GM19438 (cell line): Measurements from ENCODE around the gene RNASE11.
"Not testable (repeated sequence)": the region's sequence is repeated elsewhere in the genome, so short reads cannot be mapped to it uniquely, and the experiment has no call there.

Experiments used
- ATAC-seq: cut with Tn5 transposase; IDR thresholded peaks from one replicate; pipeline ENCODE4 v1.9.1; 2021; ENCODE audit warnings: low read depth; ENCODE audit not compliant: unreplicated experiment

RNASE11 gene

DNA sequence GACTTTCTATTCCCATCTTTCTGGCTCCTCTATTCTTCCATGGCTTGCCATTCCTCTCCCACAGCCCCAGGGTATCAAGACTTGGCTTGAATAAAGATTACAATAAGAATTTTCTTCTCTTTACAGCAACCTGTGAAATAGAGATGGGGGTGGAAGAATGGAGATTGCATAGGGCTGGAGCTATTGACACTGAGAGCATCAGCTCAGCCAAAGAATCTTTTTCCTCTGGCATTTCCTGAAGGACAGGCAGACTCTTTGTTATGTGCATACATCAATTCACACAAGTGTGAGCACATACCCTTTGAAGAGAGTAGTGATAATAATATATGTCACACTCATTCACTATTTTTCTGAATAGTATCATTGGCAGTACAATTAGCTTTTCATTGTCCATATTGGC is 4.7 kb downstream of the RNASE11 start:
- ATAC-seq, result no peak

DNA sequence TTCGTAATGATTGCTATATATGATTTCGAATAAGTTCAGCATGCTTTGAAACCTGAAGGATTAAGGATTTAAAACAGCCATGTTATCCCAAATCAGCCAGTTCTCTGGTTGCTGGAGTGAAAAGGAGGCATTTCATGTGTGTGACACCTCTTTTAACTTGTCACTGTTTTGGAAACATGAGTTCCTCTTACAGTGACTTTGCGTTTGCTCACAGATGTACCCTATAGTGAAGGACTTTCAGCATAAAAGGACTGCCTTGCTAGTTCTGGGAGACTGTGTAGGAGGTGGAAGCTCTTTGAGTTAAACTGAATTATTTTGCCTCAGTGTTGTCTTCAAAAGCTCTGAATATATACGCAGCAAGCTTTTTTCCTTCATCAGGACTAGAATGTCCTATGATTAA is 7.6 kb downstream of the RNASE11 start:
- no peak for ATAC-seq

DNA sequence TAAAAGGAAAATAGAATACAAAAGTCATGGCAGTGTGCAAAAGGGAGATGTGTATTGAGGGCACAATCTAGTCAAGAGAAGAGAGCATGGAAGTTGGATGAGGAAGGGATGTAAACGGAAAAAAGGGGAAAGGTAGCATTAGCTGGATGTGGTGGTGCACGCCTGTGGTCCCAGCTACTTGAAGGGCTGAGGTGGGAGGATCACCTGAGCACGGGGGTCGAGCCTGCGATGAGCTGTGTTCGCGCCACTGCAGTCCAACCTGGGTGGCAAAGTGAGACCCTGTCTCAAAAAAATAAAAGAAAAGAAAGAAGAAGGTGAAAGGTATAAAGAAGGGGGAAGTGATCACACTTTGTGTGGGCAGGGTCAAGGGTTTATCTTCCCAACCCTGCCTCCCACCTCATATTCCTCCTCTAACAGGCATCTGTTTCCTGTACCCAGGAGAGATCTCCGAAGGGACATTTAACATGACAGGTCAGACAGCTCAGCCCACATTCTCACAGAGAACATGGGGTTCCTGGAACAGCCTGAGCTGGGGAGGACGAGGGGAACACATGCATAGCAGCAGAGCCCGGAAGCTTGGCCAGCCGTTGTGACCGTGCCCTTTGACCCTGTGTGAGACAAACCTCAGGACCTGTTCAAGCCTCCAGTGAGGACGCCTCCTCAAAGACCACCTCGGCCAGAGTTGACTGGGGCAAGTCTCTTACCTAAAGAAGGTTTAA is 8.9 kb downstream of the RNASE11 start:
- ATAC-seq, result no peak

DNA sequence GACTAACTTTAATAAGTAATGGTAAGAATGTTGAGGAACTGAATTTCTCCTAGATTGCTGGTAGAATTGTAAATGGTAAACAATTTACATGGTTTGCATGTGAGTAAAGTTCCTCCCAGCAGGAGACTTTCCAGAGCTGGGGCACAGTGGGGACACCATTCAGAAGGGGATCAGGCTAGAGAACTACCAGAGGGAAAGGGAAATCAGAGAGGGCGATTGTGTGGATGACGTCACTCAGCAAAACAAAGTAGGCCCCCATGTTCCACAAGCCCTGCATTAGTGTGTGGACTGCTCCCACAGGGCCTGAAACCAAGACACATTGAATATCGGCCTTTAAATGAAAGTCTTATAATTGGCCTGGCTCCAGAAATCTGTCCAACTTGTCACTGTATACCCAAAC is 9.5 kb downstream of the RNASE11 start:
- ATAC-seq, result no peak

DNA sequence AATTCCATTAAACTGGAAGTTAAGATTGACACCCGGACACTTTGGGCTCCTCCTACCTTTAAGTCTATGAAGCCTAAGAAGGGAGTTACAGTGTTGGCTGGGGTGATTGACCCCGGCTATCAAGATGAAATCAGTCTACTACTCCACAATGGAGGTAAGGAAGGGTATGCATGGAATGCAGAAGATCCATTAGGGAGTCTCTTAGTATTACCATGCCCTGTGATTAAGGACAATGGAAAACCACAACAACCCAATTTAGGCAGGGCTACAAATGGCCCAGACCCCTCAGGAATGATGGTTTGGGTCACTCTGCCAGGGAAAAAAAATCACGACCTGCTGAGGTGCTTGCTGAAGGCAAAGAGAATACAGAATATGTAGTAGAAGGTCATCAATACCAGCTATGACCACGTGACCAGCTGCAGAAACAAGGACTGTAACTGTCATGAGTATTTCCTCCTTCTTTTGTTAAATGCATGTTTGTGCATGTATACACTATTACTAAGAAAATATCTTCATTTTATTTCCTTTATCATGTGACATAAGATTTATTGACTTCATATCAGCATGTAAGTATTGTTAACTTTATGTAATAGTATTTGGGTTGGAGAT is 15.3 kb downstream of the RNASE11 start:
- ATAC-seq, result not testable (repeated sequence)

DNA sequence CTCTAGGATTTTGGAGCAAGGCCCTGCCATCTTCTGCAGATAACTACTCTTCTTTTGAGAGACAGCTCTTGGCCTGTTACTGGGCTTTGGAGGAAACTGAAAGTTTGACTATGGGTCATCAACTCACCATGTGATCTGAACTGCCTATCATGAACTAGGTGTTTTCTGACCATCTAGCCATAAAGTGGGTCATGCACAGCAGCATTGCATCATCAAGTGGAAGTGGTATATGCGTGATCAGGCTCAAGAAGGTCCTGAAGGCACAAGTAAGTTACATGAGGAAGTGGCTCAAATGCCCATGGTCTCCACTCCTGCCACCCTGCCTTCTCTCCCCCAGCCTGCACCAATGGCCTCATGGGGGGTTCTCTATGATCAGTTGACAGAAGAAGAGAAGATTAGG is 17.1 kb downstream of the RNASE11 start:
- not testable (repeated sequence) for ATAC-seq

DNA sequence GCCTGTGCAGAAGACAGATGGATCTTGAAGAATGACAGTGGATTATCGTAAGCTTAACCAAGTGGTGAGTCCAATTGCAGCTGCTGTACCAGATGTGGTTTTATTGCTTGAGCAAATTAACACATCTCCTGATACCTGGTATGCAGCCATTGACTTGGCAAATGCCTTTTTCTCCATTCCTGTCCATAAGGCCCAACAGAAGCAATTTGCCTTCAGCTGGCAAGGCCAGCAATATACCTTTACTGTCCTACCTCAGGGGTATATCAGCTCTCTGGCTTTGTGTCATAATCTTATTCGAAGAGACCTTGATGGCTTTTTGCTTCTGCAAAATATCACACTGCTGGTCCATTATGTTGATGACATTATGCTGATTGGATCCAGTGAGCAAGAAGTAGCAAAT is 17.9 kb downstream of the RNASE11 start:
- ATAC-seq, result not testable (repeated sequence)

DNA sequence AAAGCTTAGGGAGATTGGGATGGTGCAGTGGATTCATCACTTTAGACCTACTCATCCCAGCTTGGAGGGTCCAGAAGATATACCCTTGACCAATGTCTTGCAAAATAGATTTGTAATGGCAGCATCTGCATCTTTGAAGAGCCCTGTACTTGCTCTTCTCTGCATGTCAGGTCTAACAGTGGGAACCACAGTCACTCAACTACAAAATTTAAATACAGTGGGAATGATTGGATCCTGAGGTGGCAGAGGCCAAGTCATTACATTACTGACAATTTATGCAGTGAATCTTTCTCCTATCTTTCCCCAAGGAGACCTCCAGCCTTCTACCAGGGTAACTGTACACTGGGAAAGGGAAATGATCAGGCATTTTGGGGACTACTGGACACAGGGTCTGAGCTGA is 18.7 kb downstream of the RNASE11 start:
- ATAC-seq, result no peak

DNA sequence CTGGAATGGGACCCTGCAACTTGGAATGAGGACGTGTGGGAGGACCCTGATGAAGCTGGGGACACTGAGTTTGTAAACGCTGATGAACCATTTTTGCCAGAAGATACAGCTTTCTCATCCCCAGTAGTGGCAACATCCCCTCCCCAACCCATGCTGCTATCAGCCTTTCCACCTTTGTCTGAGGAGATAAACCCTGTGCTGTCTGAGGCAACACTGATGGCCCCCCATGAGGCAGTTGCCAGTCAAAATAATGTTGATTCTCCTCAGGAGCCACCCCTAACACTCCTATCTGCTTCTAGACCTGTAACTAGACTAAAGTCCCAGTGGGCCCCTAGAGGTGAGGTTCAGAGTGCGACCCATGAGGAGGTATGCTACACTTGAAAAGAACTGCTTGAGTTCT is 19.4 kb downstream of the RNASE11 start:
- no peak for ATAC-seq

DNA sequence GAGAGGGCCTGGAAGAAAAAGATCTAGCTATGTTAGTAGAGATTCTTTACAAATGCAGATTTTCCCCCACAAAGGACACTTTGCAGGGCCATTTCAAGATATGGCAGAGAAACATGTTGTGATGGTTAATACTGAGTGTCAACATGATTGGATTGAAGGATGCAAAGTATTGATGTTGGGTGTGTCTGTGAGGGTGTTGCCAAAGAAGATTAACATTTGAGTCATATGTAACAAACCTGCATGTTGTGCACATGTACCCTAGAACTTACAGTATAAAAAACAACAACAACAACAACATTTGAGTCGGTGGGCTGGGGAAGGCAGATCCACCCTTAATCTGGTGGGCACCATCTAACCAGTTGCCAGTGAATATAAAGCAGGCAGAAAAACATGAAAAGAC is 20.6 kb downstream of the RNASE11 start:
- ATAC-seq, result not testable (repeated sequence)

DNA sequence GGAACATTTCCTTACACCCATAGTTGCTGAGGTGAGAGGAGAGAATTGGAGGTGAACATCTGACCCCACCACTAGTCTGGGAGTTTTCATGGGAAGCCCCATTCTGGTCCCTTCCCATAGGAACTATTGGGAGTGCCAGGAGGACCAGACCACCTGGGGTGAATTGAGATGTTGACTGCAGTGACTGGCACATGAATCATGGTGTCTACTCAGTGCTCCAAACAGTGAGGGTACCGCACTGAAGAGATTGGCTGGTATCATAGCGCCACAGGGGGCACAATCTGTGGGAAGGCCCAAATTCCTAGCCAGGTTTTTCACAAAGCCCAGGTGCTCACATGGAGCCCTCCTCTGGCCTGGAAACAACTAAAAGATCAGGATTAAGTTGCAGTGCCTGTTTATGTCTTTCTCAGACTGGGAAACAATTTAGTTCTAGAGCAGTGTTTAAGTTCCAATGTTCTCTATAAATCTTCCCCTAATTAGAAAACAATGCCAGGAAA is 23.3 kb downstream of the RNASE11 start:
- ATAC-seq, result no peak

DNA sequence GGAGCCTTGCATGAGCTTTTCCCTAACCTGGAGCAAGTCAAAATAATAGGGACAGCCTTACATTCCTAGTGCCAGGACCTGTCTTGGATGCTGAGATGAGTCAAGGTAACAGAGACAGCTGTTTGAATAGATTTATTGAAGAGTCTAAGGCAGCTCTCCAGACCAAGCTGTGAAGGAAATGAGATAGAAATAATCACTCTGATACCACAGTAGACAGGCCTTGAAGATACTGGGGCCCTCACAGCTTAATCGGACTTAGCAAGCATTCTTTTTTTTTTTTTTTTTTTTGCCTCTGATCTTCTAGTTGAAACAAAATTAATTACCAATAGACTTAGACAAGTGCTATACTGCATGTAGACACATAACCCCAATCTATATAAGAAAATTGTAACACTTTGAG is 23.8 kb downstream of the RNASE11 start:
- no peak for ATAC-seq

DNA sequence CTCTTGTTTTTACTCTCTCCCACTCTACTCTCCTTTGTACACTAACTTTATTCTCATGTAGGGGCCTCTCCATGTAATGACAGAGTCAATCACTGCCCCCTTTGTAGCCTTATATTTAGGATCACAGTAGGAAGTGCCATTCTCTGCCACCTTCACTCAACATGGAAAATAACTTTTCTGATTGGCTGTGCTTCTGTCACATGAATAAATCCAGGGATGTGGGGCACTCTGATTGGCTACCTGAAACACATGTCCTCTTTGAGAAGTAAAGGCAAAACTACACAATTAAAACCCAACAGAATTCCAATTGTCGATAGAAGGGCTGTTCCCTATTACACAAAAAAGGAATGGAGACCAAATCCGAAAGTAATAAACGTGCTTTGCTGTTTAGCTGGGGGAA is 26.8 kb downstream of the RNASE11 start, which contains the start of gene RNASE9:
TSS of gene RNASE9 (minus strand) at position 87 of the 400 bp plus-strand sequence.
- ATAC-seq, result no peak

DNA sequence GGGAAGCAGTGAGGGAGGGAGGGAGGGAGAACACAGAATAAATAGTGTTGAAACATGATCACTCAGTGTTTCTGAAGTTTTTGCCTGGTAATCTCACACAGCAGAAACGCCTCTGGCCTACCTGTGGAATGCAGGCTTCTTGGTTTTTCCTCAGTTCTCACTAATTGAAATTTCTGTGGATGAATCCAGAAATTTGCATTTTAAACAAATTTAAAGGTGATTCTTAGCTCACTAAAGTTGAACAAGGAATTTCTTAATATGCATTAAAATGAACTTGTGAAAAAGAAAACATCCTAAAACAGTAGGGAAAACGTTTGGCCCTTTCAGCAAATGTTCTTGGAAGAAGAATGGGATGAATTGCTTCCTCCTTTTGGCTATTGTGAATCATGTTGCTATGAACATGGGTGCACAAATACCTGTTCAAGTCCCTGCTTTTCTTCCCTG is 28.3 kb downstream of the RNASE11 start:
- ATAC-seq, result no peak

DNA sequence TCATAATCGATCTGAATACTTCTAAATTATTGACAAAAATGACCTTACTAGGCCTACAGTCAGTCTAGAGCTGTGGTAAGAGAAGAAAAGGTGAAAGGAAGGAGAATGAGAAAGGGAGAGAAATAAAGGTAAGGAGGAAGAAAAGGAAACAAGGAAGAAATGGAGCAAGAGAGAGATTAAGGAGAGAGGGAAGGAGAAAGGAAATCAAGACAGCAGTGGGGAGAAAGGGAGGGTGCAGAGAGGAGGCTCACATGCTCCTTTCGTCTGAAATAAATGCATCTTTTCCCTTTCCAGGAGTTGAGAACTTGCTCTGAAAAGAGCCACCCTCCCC is 30.6 kb downstream of the RNASE11 start:
- no peak for ATAC-seq

DNA sequence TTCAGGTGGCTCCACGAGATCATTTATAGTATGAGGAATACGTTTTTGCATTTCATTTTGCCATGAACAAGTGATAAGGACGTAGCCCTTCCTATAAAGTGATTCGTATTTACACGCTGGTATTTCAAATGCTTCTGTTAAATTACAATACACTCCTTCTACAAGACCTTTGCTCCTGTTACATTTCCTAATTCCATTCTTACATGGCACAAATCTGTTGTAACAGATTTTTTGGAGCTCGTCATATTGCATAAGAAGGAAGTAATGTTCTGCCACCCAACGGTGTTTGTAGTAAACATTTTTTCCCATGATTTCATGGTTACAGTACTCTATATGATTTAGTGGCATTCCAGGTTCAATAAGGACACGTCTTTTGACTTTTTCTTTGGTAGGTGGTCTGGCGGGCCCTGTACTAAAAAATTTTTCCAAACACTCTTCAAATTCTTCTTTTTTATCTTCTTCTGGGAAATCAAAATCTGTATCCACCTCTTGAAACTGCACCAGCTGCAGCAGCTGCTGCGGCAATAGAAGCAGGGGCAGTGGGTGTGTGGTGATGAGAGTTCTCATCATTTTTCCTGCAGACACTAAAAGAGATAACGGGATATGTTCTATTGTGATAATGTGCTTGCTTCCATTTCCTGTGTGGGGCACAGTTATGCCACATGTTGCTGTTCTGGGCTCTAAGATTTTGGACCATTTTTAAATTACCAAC is 31.1 kb downstream of the RNASE11 start:
- no peak for ATAC-seq

DNA sequence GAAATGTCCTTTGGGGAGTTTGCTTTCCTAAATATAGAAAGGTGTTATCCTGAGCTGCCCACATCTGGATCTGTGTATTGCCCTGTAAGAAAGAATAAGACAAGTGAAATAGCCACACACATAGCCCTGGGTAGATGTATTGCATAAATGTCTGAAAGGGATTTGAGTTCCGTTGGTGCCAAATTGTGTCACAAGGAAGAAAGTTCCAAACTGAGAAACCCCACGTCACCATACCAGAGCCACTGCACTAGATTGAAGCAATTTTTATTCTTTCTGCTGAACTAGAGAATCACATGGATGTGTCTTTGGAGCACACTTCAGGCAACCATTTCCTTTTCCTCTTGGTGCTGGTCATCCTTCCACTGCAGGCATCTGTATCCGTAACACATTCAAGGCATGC is 32.0 kb downstream of the RNASE11 start:
- ATAC-seq, result no peak

DNA sequence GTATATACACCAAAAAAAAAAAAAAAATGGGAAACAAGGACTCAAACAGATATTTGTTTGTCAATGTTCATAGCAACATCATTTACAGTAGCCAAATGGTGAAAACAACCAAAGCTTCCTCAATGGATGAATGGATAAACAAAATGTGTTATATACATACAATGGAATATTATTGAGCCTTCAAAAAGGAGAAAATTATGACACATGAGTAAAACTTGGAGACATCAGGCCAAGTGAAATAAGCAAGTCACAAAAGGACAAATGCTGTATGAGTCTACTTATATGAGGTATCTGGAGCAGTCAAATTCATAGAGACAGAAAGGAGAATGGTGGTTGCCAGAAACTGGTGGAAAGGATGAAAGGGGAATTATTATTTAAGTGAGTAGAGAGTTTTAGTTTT is 34.8 kb downstream of the RNASE11 start:
- ATAC-seq, result no peak

DNA sequence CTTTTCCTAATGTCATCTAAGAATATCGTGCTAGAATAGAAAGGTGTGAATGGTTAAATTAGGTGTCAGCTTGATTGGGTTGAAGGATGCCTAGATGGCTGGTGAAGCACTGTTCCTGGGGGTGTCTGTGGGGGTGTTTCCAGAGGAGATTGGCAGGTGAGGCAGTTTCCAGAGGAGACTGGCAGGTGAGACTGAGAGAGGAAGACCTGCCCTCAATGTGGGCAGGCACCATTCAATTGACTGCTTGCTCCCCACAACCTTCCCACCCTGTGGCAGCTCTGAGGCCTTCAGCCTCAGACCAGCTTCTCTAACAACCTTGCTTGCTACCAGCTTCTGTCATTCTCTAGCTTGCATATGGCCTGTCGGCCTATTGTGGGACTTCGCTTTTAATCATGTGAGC is 36.2 kb downstream of the RNASE11 start:
- no peak for ATAC-seq

DNA sequence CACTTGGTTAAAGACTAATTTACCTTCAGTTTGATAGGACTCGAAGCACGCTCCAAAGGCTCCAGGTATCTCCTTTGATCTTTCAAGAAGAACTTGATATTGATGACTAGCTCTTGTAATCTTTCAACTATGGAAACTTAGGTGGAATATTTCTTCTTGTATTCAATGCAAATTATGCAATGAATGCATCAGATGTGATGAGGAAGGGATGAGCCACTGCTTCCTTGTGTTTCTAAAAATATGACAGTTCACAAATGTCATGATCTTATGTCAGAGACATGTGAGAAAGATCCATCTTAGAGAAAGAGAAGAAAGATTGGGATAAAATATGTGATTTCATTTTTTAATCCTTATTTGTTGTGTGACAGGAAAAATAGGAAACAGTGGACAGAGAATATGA is 36.9 kb downstream of the RNASE11 start:
- ATAC-seq, result no peak

DNA sequence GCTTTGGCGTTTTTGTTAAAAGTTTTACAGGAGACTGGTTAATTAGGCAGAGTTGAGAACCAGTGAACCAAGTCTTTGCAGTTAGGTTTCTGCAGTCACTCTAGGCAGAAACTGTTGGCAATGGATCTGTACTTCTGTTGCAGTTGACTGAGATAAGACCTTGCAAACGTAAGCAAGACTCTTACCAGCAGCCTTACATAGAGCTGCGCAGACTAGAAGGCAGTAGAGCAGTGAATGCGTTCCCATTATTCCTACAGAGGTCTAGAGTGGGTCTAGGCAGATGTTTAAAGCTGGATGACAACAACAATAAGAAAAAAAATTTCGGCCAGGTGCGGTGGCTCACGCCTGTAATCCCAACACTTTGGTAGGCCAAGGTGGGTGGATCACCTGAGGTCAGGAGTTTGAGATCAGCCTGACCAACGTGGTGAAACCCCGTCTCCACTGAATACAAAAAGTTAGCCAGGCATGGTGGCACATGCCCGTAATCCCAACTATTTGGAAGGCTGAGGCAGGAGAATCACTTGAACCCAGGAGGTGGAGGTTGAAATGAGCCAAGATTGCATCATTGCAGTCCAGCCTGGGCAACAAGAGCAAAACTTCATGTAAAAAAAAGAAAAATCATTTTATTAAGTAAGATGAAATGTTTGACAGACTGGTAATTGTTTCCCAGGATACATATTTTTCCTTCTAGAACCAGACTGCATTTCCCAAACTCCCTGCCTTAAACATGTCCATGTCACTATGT is 39.2 kb downstream of the RNASE11 start:
- ATAC-seq, result no peak
